Esophagus squamous epithelium (tissue), 4 donors: ENCODE results near the gene ZNF674.

Source experiments
- POLR2A ChIP-seq, 4 donors: fragments of 450-650 bp; IDR thresholded peaks; one replicate each; pipeline ENCODE4 v1.6.1; 2017; ENCODE audit warnings: antibody characterized with exemption in 4 of 4, mild to moderate bottlenecking in 4 of 4, moderate library complexity in 3 of 4
- TF ChIP-seq, protein P1 (sequence below), 6 experiments: fragments of 450-650 bp in 4 of 6; fragments of 200-600 bp in 2 of 6; sonication (generic) in 2 of 6; IDR thresholded peaks; one replicate each; pipeline ENCODE4 v1.5.1; 2016 to 2019; ENCODE audit warnings: antibody characterized with exemption in 6 of 6, mild to moderate bottlenecking in 4 of 6, moderate library complexity in 4 of 6

- TF ChIP-seq, protein P1, sequence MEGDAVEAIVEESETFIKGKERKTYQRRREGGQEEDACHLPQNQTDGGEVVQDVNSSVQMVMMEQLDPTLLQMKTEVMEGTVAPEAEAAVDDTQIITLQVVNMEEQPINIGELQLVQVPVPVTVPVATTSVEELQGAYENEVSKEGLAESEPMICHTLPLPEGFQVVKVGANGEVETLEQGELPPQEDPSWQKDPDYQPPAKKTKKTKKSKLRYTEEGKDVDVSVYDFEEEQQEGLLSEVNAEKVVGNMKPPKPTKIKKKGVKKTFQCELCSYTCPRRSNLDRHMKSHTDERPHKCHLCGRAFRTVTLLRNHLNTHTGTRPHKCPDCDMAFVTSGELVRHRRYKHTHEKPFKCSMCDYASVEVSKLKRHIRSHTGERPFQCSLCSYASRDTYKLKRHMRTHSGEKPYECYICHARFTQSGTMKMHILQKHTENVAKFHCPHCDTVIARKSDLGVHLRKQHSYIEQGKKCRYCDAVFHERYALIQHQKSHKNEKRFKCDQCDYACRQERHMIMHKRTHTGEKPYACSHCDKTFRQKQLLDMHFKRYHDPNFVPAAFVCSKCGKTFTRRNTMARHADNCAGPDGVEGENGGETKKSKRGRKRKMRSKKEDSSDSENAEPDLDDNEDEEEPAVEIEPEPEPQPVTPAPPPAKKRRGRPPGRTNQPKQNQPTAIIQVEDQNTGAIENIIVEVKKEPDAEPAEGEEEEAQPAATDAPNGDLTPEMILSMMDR (IDR thresholded peaks at IDR 0.05): no peak
- TF ChIP-seq POLR2A (IDR thresholded peaks at IDR 0.05): no peak
These were observed 6.4 kb upstream of the ZNF674 start for GRCh38 chrX:46551494-46552128.
